Superior temporal gyrus (tissue), 1 donor: Measurements from ENCODE around the gene GHRHR.

Experiments
- DNase-seq: peaks from one replicate; pipeline ENCODE4 v3.0.0-alpha.2; 2016; ENCODE audit errors: extremely low spot score

The GHRHR gene

GRCh38 chr7:30928254-30928872 is 35.4 kb upstream of the GHRHR start:
- DNase-seq = no peak

DNA sequence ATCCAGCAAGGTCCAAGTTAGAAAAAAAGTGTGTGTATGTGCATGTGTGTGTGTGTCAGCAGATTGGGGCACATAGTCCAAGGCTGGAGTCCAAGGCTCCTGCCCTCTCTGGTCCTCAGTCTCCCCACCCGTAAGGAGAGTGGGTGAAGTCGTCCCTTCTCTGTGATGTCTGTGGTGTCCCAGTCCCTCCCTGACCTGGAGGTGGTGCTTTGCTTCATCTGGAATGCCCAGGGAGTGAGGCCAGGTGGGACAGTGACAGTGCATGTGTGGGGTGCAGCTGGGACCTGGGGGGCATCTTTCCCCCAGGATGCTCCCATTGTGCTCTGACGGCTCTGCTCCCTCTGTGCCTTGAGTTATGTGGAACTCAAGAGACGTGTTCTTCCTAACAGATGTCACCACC is 34.1 kb upstream of the GHRHR start:
- DNase-seq = no peak

GRCh38 chr7:30930621-30931020 is 33.1 kb upstream of the GHRHR start:
- DNase-seq = no peak

DNA sequence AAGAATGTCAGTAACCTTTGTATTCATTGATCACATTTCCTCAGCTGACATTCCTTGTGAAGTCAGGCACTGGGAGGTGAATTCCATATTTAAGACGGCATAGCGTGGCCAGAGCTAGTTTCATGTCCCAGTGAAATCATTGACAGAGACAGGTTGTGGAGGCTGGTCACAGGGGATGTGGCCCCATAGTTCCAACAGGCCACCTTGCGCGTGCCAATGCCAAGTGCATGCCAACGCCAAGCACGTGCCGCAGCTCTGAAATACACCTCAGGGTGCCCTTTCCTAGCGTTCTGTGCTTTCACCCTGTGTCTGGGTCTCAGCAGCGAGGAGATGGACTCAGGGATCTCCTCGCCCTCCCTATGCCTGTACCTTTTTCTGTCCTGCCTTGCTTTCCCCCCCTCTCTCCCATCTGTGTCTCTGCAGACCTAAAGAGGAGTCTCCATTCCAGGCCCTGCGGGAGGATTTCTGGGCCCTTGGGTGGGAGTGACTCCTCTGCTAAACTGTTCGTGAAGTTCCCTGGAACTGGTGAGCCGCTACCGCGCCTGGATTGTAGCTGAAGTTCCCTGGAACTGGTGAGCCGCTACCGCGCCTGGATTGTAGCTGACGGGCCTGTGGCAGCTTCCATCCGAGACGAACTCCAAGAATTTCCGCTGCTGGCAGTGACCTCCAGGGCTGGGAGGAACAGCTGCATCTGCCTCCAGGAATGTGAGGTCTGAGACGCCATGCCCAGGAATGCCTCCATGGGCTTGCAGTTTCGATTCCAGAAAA is 32.4 kb upstream of the GHRHR start:
- no peak for DNase-seq

GRCh38 chr7:30931929-30932540 is 31.7 kb upstream of the GHRHR start:
- no peak for DNase-seq

- no peak for DNase-seq
These were observed 31.2 kb upstream of the GHRHR start for GRCh38 chr7:30932562-30932961.

- DNase-seq = no peak
These were observed 30.4 kb upstream of the GHRHR start for GRCh38 chr7:30933124-30933974.

GRCh38 chr7:30934225-30934624 is 29.5 kb upstream of the GHRHR start:
- no peak for DNase-seq

GRCh38 chr7:30934732-30935568 is 28.8 kb upstream of the GHRHR start:
- DNase-seq = no peak

DNA sequence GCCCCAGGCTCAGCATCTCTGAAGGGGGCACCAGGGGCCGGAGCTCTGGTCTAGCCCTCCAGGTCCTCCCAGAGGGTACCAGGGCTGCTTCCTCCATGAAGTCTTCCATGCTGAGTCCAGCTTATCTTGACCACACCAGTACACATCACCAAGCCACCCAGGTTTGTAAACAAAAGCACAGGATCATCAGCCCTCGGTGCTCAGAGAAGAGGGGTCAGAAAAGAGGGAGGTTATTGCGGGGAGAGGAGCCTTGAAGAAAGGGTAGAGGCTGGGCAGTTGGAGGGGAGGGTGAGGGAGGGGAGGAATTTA is 28.2 kb upstream of the GHRHR start:
- no peak for DNase-seq

DNA sequence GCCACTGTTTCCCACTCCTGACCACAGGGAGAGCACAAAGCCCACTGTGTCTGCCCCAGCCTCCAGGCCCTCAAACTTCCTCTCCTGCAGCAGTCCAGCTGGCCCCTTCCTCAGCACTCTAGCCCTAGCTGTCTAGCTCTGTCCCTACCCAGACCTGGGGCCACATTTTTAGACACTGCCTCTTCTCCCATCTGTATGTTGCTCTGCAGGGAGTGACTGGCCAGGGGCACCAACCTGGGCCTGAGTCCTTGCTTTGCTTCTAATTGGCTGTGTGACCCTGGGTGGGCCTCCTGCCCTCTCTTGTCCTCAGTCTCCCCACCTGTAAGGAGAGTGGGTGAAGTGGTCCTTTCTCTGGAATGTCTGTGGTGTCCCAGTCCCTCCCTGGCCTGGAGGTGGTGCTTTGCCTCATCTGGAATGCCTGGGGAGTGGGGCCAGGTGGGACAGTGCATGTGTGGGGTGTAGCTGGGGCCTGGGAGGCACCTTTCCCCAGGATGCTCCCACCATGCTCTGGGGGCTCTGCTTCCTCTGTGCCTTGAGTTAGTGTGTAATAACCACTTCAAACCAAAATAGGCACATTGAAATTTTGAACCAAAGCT is 27.0 kb upstream of the GHRHR start:
- no peak for DNase-seq

GRCh38 chr7:30937416-30937815 is 26.3 kb upstream of the GHRHR start:
- no peak for DNase-seq

GRCh38 chr7:30938435-30939316 is 25.1 kb upstream of the GHRHR start:
- peak; percentile 74 for DNase-seq

GRCh38 chr7:30941582-30942323 is 22.0 kb upstream of the GHRHR start:
- DNase-seq = no peak

DNA sequence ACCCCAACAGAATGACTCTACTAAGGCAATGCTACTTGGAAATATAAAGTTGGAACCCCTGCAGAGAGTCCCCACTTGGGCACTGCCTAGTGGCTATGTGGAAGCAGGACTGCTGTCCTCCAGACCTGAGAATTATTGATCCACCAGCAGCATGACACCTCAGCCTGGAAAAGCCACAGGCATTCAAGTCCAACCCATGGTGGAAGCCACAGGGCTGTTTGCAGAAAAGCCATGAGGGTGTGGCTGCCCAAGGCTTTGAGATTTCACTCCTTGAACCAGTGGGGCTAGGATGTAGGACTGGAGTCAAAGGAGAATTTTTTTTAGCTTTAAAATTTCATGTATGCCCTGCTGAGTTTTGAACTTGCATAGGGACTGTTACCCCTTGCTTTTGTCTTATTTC is 13.6 kb upstream of the GHRHR start:
- DNase-seq = no peak

DNA sequence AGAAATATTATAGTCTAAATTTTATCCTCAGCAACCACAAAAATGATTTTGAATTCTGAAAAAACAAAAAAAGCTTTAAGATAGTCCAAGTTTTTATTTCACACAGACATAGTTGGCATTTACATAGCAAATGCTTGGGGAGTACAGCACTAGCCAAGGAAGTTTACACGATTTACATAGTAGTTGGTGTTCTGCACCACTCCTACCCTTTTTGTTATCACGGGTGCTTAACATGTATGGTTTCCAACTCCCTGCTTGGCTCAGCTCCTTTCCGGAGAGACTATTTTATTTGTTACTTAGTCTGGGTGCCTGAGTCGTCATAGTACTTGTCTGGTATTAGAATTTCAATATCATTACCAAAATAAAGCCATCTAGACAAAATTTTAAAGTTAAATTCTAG is 8.8 kb upstream of the GHRHR start:
- no peak for DNase-seq

DNA sequence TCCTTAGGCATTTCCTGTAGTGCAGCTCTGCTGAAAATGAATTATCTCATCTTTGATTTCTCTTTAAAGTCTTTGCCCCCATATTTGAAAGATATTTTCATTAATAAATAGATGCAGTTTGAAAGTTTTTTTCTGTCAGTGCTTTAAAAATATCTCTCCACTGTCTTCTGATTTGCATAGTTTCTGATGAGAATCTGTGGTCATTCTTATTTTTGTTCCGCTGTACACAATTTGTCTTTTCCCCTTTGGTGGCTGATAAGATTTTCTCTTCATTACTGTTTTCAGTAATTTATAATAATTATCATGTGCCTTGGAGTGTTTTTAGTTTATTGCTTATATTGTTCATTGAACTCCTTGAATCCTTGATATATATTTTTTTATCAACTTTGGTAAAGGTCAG is 7.0 kb upstream of the GHRHR start:
- no peak for DNase-seq

- DNase-seq = no peak
These were observed 1.6 kb downstream of the GHRHR start for GRCh38 chr7:30965372-30965771.

DNA sequence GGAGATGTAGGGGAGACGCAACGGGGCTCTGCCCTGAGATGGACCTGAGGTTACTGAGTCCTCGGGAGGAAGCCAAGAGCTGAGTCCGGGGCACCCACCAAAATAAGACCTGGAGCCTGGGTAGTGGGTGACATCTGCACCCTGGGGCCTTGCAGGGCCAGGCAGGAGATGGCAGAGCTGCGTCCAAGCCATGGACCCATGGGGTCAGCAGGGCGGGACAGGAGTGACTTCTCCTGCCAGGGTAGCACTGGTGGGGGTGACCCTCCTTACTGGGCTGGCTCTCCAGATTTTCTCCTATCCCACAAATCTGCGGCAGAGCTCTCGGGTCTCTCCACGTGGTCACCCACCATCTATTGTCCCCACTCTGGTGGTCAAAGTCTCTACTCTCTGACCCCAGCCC is 2.1 kb downstream of the GHRHR start:
- no peak for DNase-seq
